Stomach (tissue), 19 donors: ENCODE data around the gene PPP1R9A. TPM values are rescaled to one million over a fixed set of nuclear protein-coding genes. Genes with fewer than 3 reads are reported as not detected.

Experiments
- DNase-seq, 2 donors: peaks; one replicate each; pipeline versions ENCODE4 v3.0.0 to v3.0.0-alpha.2; 2013 to 2019
- H3K27ac ChIP-seq, 5 donors: fragments of 200-600 bp in 4 of 5; sonication (generic) in 4 of 5; one replicate each; pipeline ENCODE4 v1.5.1; 2013 to 2019; ENCODE audit warnings: mild to moderate bottlenecking in 1 of 5, moderate library complexity in 1 of 5
- H3K27me3 ChIP-seq, 3 donors: fragments of 200-600 bp; sonication (generic); one replicate each; pipeline ENCODE4 v1.5.1; 2017 to 2019; ENCODE audit warnings: mixed run types in 1 of 3
- H3K36me3 ChIP-seq, 4 donors: fragments of 200-600 bp; sonication (generic); 1 replicate in 3 of 4; 2 replicates in 1 of 4; pipeline ENCODE4 v1.5.1; 2016 to 2019
- H3K4me1 ChIP-seq, 4 donors: fragments of 200-600 bp; sonication (generic); one replicate each; pipeline ENCODE4 v1.5.1; 2016 to 2019
- H3K4me3 ChIP-seq, 4 donors: fragments of 200-600 bp; sonication (generic) in 3 of 4; one replicate each; pipeline ENCODE4 v1.5.1; 2016 to 2019; ENCODE audit warnings: mild to moderate bottlenecking in 1 of 4
- H3K9me3 ChIP-seq, 4 donors: fragments of 200-600 bp; sonication (generic); one replicate each; pipeline ENCODE4 v1.5.1; 2016 to 2019
- CTCF ChIP-seq, 7 experiments: fragments of 450-650 bp in 4 of 7; fragments of 200-600 bp in 3 of 7; sonication (generic) in 3 of 7; IDR thresholded peaks; one replicate each; pipeline ENCODE4 v1.5.1; 2016 to 2019; ENCODE audit warnings: antibody characterized with exemption in 7 of 7, control low read depth in 2 of 7, mild to moderate bottlenecking in 1 of 7
- EP300 ChIP-seq: sonication (generic); formaldehyde crosslinking; IDR thresholded peaks from one replicate; pipeline ENCODE4 v1.6.1; 2017; ENCODE audit warnings: antibody characterized with exemption
- POLR2A ChIP-seq, 4 donors: fragments of 450-650 bp; IDR thresholded peaks; one replicate each; pipeline ENCODE4 v1.6.1; 2016; ENCODE audit warnings: antibody characterized with exemption in 4 of 4, control low read depth in 2 of 4, mild to moderate bottlenecking in 1 of 4, moderate library complexity in 1 of 4
- POLR2AphosphoS5 ChIP-seq, 3 donors: sonication (generic); formaldehyde crosslinking; IDR thresholded peaks; one replicate each; pipeline ENCODE4 v1.6.1; 2016; ENCODE audit warnings: antibody characterized with exemption in 3 of 3
- WGBS, 5 donors: extraction: QIAGEN DNeasy Blood & Tissue Kit in 3 of 5; methylation state at CpG; one replicate each; pipeline versions ENCODE4 v1.1.5 to v1.1.7; 2013 to 2018; 5-methylcytosine and 5-hydroxymethylcytosine counted together
- intact Hi-C: fragments of 100-400 bp; cut with DNase I; formaldehyde crosslinking; loops from one replicate; pipeline ENCODE4 v1.15.1; 2023; ENCODE audit warnings: low total_unique reads
- long read RNA-seq, 10 donors: transcript quantifications; one replicate each; lab custom pipeline, GENCODE V29; 2026
- polyA plus RNA-seq, 3 donors: library from polyadenylated mRNA; stranded (reverse); fragments of 200-250 nt; gene quantifications; one replicate each; pipeline ENCODE4 v1.2.3, GENCODE V29; 2013
- total RNA-seq, 5 donors: library from RNA; depleted of rRNA; stranded (reverse); fragments of >200 nt; gene quantifications; one replicate each; pipeline versions ENCODE4 v1.1.0 to v1.2.3, GENCODE V29; 2014 to 2016
- donor health status: healthy with polysubstance abuse.
- donor health status: Bipolar disorder and iron deficiency.
- donor health status: healthy.

The PPP1R9A gene
- total RNA-seq (10 to 100 TPM; 10.7 to 37.1 (median 16.9) TPM), polyA plus RNA-seq (1 to 10 TPM; 1.4 to 1.8 (median 1.8) TPM)
- long read RNA-seq, donor 1 = 0 reads
- long read RNA-seq, donor 2, partial matches to known transcripts = 0 of 1 reads
- long read RNA-seq, donor 2, other reads (novel, unspliced or antisense) = 0 of 1 reads
- long read RNA-seq, donor 3 = 0 reads
- long read RNA-seq, donor 4 = 0 reads
- long read RNA-seq, donor 5 = 0 reads
- long read RNA-seq, donor 6 = 0 reads
- long read RNA-seq, donor 7, partial matches to known transcripts = 0 of 1 reads
- long read RNA-seq, donor 7, other reads (novel, unspliced or antisense) = 0 of 1 reads
- long read RNA-seq, donor 8, partial matches to known transcripts = 0 of 1 reads
- long read RNA-seq, donor 8, other reads (novel, unspliced or antisense) = 0 of 1 reads
- long read RNA-seq, donor 9, partial matches to known transcripts = 0 of 3 reads
- long read RNA-seq, donor 9, other reads (novel, unspliced or antisense) = 0 of 3 reads
- long read RNA-seq, donor 10 = 0 reads

GRCh38 chr7:94907026-94907810 lies at the start of gene PPP1R9A:
Gene PPP1R9A, plus strand, starts transcription at chr7:94907594. Its CDS starts 2,520 bp downstream, at chr7:94910114.
- H3K36me3 ChIP-seq = no peaks in the 10 kb centered on the region
- WGBS, 5 donors = 14 to 58% (median 17%) methylated on average over 8 to 36 of the region's 36 CpGs
- peaks cover 0 to 17% (median 0%) of the 10 kb centered on the region in 3 donors for H3K27me3 ChIP-seq
- intact Hi-C loops = no loop called here
- H3K9me3 ChIP-seq = no peaks in the 10 kb centered on the region
- TF ChIP-seq POLR2AphosphoS5 (IDR thresholded peaks at IDR 0.05) (no peak), CTCF (IDR thresholded peaks at IDR 0.05) (peak in 4 of 7 experiments; percentile 9 to 23 (median 16))
- H3K4me1 ChIP-seq = peaks cover 3 to 33% (median 15%) of the 10 kb centered on the region in 4 donors
- H3K27ac ChIP-seq = peak within 1 kb of the TSS; percentile 77 to 92 (median 88)
- peak; percentile 58 to 86 for DNase-seq
- peak within 1 kb of the TSS; percentile 56 to 72 (median 68) for H3K4me3 ChIP-seq

GRCh38 chr7:94871132-94871531 lies 36.3 kb upstream of the PPP1R9A start:
- Histone ChIP-seq H3K27ac (no peak overlapping the region), H3K4me1 (no peaks in the 10 kb centered on the region), H3K36me3 (no peaks in the 10 kb centered on the region), H3K27me3 (no peaks in the 10 kb centered on the region), H3K4me3 (no peak overlapping the region), H3K9me3 (peaks cover 0 to 5% (median 0%) of the 10 kb centered on the region in 4 donors)
- no peak for DNase-seq
- no peak for TF ChIP-seq POLR2AphosphoS5 (IDR thresholded peaks at IDR 0.05)
- no peak for TF ChIP-seq POLR2A (IDR thresholded peaks at IDR 0.05)
- TF ChIP-seq CTCF (IDR thresholded peaks at IDR 0.05) = no peak
- no peak for TF ChIP-seq EP300
- intact Hi-C loops = no loop called here

- H3K27me3 ChIP-seq = no peaks in the 10 kb centered on the region
- H3K9me3 ChIP-seq = peaks cover 0 to 16% (median 7%) of the 10 kb centered on the region in 4 donors
- DNase-seq = no peak
- no peaks in the 10 kb centered on the region for H3K4me1 ChIP-seq
- WGBS, 5 donors = 90 to 96% (median 91%) methylated on average over 3 of the region's 3 CpGs
- H3K27ac ChIP-seq = no peak overlapping the region
- no peak overlapping the region for H3K4me3 ChIP-seq
- intact Hi-C loops = no loop called here
- no peak for TF ChIP-seq POLR2AphosphoS5 (IDR thresholded peaks at IDR 0.05)
- TF ChIP-seq CTCF (IDR thresholded peaks at IDR 0.05) = no peak
- no peak for TF ChIP-seq EP300
- no peak for TF ChIP-seq POLR2A (IDR thresholded peaks at IDR 0.05)
- no peaks in the 10 kb centered on the region for H3K36me3 ChIP-seq
These were observed 34.2 kb upstream of the PPP1R9A start for GRCh38 chr7:94873239-94873638.

- intact Hi-C loops = no loop called here
- WGBS, 5 donors = 85 to 91% (median 87%) methylated on average over 5 of the region's 5 CpGs
These were observed 33.2 kb upstream of the PPP1R9A start for GRCh38 chr7:94874036-94874785.

More at GRCh38 chr7:94874036-94874785, 33.2 kb upstream of the PPP1R9A start:
- H3K36me3 ChIP-seq = no peaks in the 10 kb centered on the region
- peaks cover 0 to 25% (median 12%) of the 10 kb centered on the region in 4 donors for H3K9me3 ChIP-seq
- no peaks in the 10 kb centered on the region for H3K4me1 ChIP-seq
- no peaks in the 10 kb centered on the region for H3K27me3 ChIP-seq
- no peak overlapping the region for H3K27ac ChIP-seq
- TF ChIP-seq POLR2AphosphoS5 (IDR thresholded peaks at IDR 0.05) (no peak), POLR2A (IDR thresholded peaks at IDR 0.05) (no peak), CTCF (IDR thresholded peaks at IDR 0.05) (no peak), EP300 (no peak)
- no peak overlapping the region for H3K4me3 ChIP-seq
- no peak for DNase-seq
